Stimulated activated CD4-positive, alpha-beta T cell treated with anti-CD3 and anti-CD28 coated beads, Interleukin-1b, Interleukin-23, amount 100 ng/mL, for 24 hours (primary cell): ENCODE data around the gene TMC8.
A peak's percentile ranks its signal among the peaks of the same experiment; 100 is the strongest.
"Not testable (repeated sequence)": the region's sequence is repeated elsewhere in the genome, so short reads cannot be mapped to it uniquely, and the experiment has no call there.

Source experiments
- DNase-seq, 4 experiments: peaks; one replicate each; pipeline ENCODE4 v3.0.0-alpha.2; 2020; ENCODE audit warnings: low read depth in 4 of 4, low spot score in 1 of 4

TMC8 gene

GRCh38 chr17:78130437-78131101 lies at the start of gene TMC8:
Gene TMC8, plus strand, starts transcription at chr17:78130771. Its CDS starts 818 bp downstream, at chr17:78131589.
- peak in 1 of 4 experiments; percentile 59 for DNase-seq

- no peak for DNase-seq
These were observed 49.0 kb upstream of the TMC8 start for GRCh38 chr17:78081551-78081950.

GRCh38 chr17:78082355-78082872 lies 48.2 kb upstream of the TMC8 start:
- DNase-seq: not testable (repeated sequence)

GRCh38 chr17:78082988-78083387 lies 47.6 kb upstream of the TMC8 start:
- DNase-seq: no peak

GRCh38 chr17:78086740-78087139 lies 43.8 kb upstream of the TMC8 start:
- no peak for DNase-seq

GRCh38 chr17:78088529-78088928 lies 42.0 kb upstream of the TMC8 start:
- no peak for DNase-seq

- DNase-seq: no peak
These were observed 40.8 kb upstream of the TMC8 start for GRCh38 chr17:78089576-78090281.

GRCh38 chr17:78092794-78093324 lies 37.7 kb upstream of the TMC8 start:
- DNase-seq: no peak

- DNase-seq: no peak
These were observed 35.5 kb upstream of the TMC8 start for GRCh38 chr17:78095035-78095434.

- no peak for DNase-seq
These were observed 34.5 kb upstream of the TMC8 start for GRCh38 chr17:78096093-78096492.

- DNase-seq: no peak
These were observed 29.5 kb upstream of the TMC8 start for GRCh38 chr17:78101112-78101511.

GRCh38 chr17:78101542-78101941 lies 29.0 kb upstream of the TMC8 start:
- DNase-seq: no peak

GRCh38 chr17:78103311-78103710 lies 27.3 kb upstream of the TMC8 start:
- DNase-seq: no peak

GRCh38 chr17:78104540-78104941 lies 26.0 kb upstream of the TMC8 start:
- DNase-seq: no peak

GRCh38 chr17:78105101-78105500 lies 25.5 kb upstream of the TMC8 start:
- no peak for DNase-seq

GRCh38 chr17:78105551-78105950 lies 25.0 kb upstream of the TMC8 start:
- no peak for DNase-seq

- no peak for DNase-seq
These were observed 24.4 kb upstream of the TMC8 start for GRCh38 chr17:78106211-78106610.

GRCh38 chr17:78107457-78107856 lies 23.1 kb upstream of the TMC8 start:
- DNase-seq: no peak

GRCh38 chr17:78107976-78108725 lies 22.4 kb upstream of the TMC8 start:
- no peak for DNase-seq

- DNase-seq: no peak
These were observed 21.7 kb upstream of the TMC8 start for GRCh38 chr17:78108726-78109488.

- DNase-seq: no peak
These were observed 21.1 kb upstream of the TMC8 start for GRCh38 chr17:78109489-78109761.
